OCI-M2 (cell line): Measurements from ENCODE around the gene TRAPPC3.

Source experiments
- DNase-seq: peaks from one replicate; lab custom pipeline; 2025; ENCODE audit not compliant: unreplicated experiment; lab: John Stamatoyannopoulos, UW

The TRAPPC3 gene

DNA sequence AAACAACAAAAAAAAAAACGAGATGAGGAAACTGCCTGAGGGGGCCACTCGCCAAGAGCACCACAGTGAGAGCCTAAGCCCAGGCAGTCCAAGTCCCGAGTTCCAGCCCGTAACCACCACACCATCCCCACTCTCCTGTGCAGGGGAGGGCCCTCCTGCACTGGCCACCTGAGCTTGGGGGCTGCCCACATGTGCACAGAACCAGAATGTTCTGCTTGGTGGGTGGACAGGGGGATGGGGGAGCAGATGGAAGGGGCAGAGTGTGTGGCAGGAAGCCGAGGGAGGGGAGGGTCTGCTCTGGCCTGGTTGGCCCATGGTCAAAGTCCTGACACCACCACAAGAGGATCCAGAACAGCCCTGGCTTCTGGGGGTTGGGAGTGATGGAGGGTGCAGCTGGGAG is 43.0 kb downstream of the TRAPPC3 start:
- DNase-seq, result no peak

- no peak for DNase-seq
Measured at GRCh38 chr1:36101546-36101945, 47.7 kb downstream of the TRAPPC3 start.

GRCh38 chr1:36100376-36100775 is 48.9 kb downstream of the TRAPPC3 start:
- no peak for DNase-seq

GRCh38 chr1:36099681-36100341 is 49.5 kb downstream of the TRAPPC3 start:
- DNase-seq, result no peak

DNA sequence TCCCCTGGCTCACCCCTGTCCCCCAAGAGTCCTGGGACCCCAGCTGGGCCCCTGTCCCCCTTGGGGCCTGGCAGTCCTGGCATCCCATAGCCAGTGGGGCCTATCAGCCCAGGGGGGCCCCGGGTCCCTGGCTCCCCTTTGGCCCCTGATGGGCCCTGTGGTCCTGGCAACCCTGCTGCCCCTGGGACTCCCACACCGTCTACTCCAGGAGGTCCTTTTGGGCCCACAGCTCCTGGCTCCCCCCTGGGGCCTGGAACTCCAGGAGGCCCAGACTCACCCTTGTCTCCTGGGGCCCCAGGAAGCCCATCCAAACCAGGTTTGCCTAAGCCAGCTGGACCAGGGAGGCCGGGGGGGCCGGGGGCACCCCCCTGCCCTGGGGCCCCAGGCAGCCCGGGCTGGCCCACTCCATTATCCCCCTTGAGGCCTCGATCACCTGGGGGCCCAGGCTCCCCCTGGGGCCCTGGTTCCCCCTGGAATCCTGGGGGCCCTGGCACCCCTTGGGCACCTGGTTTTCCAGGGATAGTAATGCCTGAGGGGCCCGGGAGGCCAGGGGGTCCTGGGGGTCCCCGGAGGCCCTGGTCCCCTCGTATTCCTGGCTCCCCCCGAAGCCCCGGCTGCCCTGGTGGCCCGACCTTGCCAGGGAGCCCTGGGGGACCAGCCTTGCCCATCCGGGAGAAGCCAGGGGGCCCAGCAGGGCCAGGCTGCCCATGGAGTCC is 50.5 kb downstream of the TRAPPC3 start:
- no peak for DNase-seq

DNA sequence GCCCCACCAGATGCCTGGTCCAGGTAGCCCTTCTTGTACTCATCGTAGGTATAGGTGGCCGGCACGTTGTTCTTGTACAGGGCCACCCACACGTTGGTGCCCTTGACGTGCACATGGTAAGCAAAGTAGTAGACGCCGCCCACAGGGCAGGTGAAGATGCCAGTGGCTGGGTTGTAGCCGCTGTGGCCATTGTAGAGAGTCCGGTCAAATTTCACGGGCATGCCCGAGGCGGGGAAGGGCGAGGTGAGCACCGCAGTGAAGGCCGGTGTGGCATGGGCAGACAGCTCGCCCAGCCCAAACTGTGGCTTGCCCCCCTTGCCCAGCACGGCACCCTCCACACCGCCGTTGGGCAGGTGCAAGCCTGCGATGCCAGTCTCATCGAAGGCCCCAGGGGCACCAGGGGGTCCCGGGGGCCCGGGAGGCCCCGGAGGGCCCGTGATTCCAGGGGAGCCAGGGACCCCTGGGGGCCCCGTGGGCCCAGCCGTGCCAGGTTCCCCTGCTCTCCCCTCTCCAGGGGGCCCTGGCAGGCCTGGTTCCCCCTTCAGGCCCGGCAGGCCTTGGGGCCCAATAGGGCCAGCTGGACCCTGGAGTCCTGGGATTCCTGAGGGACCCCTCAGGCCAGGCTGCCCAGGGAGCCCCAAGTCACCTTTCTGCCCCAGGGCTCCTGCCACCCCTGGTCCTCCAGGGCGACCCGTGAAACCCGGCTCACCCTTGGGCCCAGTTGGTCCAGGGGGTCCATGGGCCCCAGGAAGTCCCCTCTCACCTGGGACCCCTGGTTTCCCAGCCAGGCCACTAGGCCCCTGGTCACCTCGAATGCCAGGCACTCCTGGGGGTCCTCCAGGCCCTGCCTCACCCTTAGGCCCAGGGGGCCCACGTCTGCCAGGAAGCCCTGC is 51.3 kb downstream of the TRAPPC3 start:
- no peak for DNase-seq

DNA sequence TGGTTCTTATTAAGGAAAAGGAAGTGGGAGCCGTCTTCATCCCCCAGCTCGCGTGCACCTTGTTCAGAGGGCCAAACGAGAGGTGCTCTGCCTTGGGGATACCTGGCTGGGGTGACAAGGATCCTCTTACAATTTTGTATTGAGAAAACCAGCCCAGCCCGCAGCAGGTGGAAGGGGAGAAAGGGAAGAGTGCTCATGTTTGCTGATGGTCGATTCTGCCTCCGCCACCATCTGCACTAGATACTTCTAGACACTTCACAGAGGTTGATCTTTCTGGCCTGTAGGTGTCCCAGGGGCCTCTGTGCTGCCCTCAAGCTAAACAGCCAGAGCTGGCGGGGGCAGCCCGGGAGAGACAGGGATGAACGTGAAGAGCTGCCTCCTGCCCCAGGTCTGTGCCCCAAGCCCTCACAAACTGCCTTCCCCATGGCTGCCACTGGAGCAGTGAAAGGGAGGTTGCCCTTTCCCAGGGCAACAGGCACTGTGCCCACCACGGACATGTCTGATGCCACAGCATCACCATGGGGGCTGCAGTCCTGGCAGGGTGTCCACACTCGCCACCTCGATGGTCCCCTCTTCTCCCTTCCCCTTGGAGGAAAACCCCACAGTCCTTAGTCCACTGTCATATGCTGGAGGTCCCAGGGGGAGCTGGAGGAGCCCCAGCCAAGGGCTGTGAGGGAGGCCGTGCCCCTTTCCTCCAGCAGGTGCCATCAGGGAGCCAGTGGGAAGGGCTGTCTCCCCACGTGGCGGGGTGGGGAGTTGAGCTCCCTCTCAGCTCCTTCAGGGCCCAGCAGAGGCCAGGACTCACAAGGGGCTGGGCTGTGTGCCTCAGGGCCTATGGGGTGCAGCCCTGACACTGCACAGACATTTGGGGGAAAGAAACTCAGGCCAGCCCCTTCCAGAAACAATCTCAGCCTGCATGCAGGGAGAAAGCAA is 52.5 kb downstream of the TRAPPC3 start:
- DNase-seq, result no peak

DNA sequence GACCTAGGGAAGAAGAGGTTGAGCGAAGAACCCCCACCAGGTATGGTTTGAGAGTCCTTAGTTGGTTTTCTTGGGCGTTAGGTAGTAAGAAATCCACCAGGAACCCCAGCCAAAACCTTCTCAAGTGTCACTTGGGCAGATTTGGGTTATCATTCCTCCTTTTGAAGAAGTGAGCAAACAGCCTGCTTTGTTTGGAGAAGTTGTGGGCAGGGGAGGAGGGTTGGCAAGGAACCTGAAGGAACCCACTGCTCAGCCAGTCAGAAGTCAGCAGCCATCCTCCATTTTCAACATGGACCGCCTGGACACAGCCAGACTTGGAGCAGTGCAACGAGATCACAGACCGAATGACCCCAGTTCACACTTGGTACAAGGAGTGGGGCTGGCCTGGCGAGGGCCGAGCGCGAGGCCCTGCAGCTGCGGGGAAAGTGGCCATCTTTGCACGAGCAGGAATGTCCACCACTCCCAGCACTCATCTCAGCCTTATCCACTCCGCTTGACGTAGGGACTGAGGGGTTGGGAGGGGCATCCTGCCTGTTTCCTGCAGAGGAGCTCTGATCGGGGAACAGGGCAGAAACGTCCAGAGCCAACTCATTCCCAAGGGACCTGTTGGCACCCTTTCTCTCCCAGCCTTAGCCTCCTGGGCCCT is 53.4 kb downstream of the TRAPPC3 start:
- no peak for DNase-seq

- no peak for DNase-seq
Measured at GRCh38 chr1:36094621-36095061, 54.6 kb downstream of the TRAPPC3 start.

GRCh38 chr1:36093929-36094328 is 55.4 kb downstream of the TRAPPC3 start:
- DNase-seq, result no peak

GRCh38 chr1:36093226-36093625 is 56.1 kb downstream of the TRAPPC3 start:
- no peak for DNase-seq

GRCh38 chr1:36092798-36093185 is 56.5 kb downstream of the TRAPPC3 start:
- DNase-seq, result no peak

- DNase-seq, result no peak
Measured at GRCh38 chr1:36092166-36092797, 57.0 kb downstream of the TRAPPC3 start.

GRCh38 chr1:36091698-36092097 is 57.6 kb downstream of the TRAPPC3 start:
- no peak for DNase-seq

GRCh38 chr1:36091141-36091540 is 58.1 kb downstream of the TRAPPC3 start:
- DNase-seq, result no peak

DNA sequence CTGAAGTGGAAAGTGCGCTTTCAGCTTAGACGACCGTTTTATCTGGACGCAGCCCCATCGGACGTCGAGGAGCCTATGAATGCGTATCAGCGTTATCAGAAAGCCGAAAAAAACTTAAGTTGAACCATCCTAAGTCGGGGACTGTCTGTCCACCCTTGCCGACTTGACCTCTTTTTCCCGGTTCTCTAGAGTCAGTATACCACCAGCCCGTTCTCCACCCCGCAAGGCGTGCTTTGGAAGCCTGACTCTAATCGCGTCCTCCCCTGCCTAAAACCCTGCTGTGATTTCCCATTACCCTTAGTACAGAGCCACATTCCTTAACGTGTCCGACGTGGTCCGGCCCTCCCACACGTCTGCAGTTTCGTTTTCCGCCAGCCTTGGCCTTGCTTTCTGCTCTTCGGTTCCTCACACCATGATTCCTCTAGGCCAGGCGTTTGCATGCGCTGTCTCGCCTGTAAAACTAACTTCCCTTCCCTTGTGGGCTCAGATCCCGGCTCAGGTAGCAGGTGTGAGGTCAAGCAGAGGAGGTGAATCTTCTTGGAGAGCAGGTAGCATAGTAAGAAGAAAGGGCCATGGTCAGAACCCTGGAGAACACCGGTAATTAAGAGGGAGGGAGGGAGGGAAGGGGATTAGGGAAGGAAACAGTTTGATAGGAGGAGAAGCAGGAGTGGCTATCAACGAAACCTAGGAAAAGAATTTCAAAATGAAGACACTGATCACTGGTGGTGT is 59.7 kb downstream of the TRAPPC3 start:
- no peak for DNase-seq

GRCh38 chr1:36088577-36089392 is 60.5 kb downstream of the TRAPPC3 start, which contains the start of gene ADPRS:
TSS of gene ADPRS (plus strand) at chr1:36088892. CDS start at chr1:36088905, 13 bp downstream.
- peak; percentile 19 for DNase-seq

- DNase-seq, result no peak
Measured at GRCh38 chr1:36088265-36088576, 61.1 kb downstream of the TRAPPC3 start.
